HuH-7.5 (cell line): ENCODE data around the gene DHCR24.

Experiments used
- DNase-seq: peaks from one replicate; pipeline ENCODE4 v3.0.0; 2011; ENCODE audit warnings: low spot score

The DHCR24 gene

GRCh38 chr1:54800899-54801759 is 85.9 kb downstream of the DHCR24 start, which contains the start of gene TTC22:
TSS of gene TTC22 (minus strand) at chr1:54801323. CDS start at chr1:54801163, 160 bp downstream.
- DNase-seq: peak; percentile 89

GRCh38 chr1:54800041-54800898 is 86.7 kb downstream of the DHCR24 start:
- no peak for DNase-seq
